H1 (cell line): ENCODE data around the gene ZBED5. TPM values are rescaled to one million over a fixed set of nuclear protein-coding genes. Genes with fewer than 3 reads are reported as not detected.

Experiments used
- CTCF ChIA-PET: fragments of 300-600 bp; sonication (Branson Sonifier 250); formaldehyde crosslinking; loops from one replicate; lab custom pipeline; 2021; ENCODE audit not compliant: partially characterized antibody; lab: Charles Lee
- POLR2A ChIA-PET: fragments of 300-600 bp; sonication (Branson Sonifier 250); formaldehyde crosslinking; loops from one replicate; lab custom pipeline; 2021; ENCODE audit warnings: inconsistent platforms; ENCODE audit not compliant: partially characterized antibody; lab: Charles Lee
- DNase-seq, 2 experiments: peaks; one replicate each; pipeline versions ENCODE4 v3.0.0 to v3.0.0-alpha.2; 2010 to 2022; ENCODE audit warnings: low spot score in 2 of 2, low read depth in 1 of 2, mixed read lengths in 1 of 2
- FAIRE-seq: peaks from 2 replicates; lab custom pipeline; 2011; peaks lifted over from hg19 to GRCh38; lab: Jason Lieb, UNC
- H2AFZ ChIP-seq: 2 replicates; pipeline ENCODE4 v1.8.1; 2012; ENCODE audit warnings: low read length, inconsistent platforms
- H2AK5ac ChIP-seq: 2 replicates; pipeline ENCODE4 v1.6.1; 2013; ENCODE audit warnings: low read depth, low read length
- H2BK120ac ChIP-seq: replicated peaks from 2 replicates; pipeline ENCODE3; 2013; ENCODE audit warnings: low read depth, low read length, inconsistent platforms
- H2BK12ac ChIP-seq: 2 replicates; pipeline ENCODE4 v1.6.1; 2013; ENCODE audit warnings: low read depth, low read length
- H2BK15ac ChIP-seq: 2 replicates; pipeline ENCODE4 v1.6.1; 2013; ENCODE audit warnings: low read length
- H2BK20ac ChIP-seq: 2 replicates; pipeline ENCODE4 v1.6.1; 2013; ENCODE audit warnings: low read length
- H2BK5ac ChIP-seq: 2 replicates; pipeline ENCODE4 v1.6.1; 2013; ENCODE audit warnings: low read depth, low read length
- H3K14ac ChIP-seq: 2 replicates; pipeline ENCODE4 v1.6.1; 2013; ENCODE audit warnings: inconsistent platforms; ENCODE audit not compliant: insufficient read length
- H3K18ac ChIP-seq: 2 replicates; pipeline ENCODE4 v1.6.1; 2013; ENCODE audit warnings: low read length; ENCODE audit errors: extremely low read depth
- H3K23ac ChIP-seq: 2 replicates; pipeline ENCODE4 v1.6.1; 2013; ENCODE audit warnings: inconsistent platforms; ENCODE audit not compliant: insufficient read length
- H3K23me2 ChIP-seq: 2 replicates; pipeline ENCODE4 v1.6.1; 2013; ENCODE audit warnings: low read depth, low read length
- H3K27ac ChIP-seq: 2 replicates; pipeline ENCODE4 v1.6.1; 2011; ENCODE audit warnings: low read depth, low read length, inconsistent platforms
- H3K27me3 ChIP-seq, 4 experiments: replicated peaks in 1 of 4; 1 replicate in 1 of 4; 2 replicates in 3 of 4; pipeline versions ENCODE4 v1.6.1 to v1.8.1; 2011 to 2013; ENCODE audit warnings: low read length in 3 of 4, mild to moderate bottlenecking in 3 of 4, inconsistent platforms in 2 of 4, mixed read lengths in 2 of 4, moderate library complexity in 1 of 4; ENCODE audit not compliant: control insufficient read depth in 3 of 4, insufficient read depth in 3 of 4; ENCODE audit errors: extremely low read depth in 1 of 4
- H3K36me3 ChIP-seq, 4 experiments: 2 replicates each; pipeline versions ENCODE4 v1.6.1 to v1.8.1; 2011 to 2013; ENCODE audit warnings: mild to moderate bottlenecking in 4 of 4, low read length in 3 of 4, moderate library complexity in 2 of 4, control low read depth in 1 of 4, inconsistent platforms in 1 of 4; ENCODE audit not compliant: insufficient read depth in 4 of 4, control insufficient read depth in 2 of 4
- H3K4ac ChIP-seq: replicated peaks from 2 replicates; pipeline ENCODE3; 2013; ENCODE audit warnings: low read length, low read depth, mixed read lengths, inconsistent platforms; ENCODE audit not compliant: insufficient read length
- H3K4me1 ChIP-seq, 4 experiments: replicated peaks in 1 of 4; 1 replicate in 1 of 4; 2 replicates in 3 of 4; pipeline versions ENCODE4 v1.6.1 to v1.8.1; 2011 to 2013; ENCODE audit warnings: low read length in 3 of 4, inconsistent platforms in 2 of 4, mixed read lengths in 1 of 4; ENCODE audit not compliant: insufficient read depth in 4 of 4, control insufficient read depth in 3 of 4
- H3K4me2 ChIP-seq, 2 experiments: 2 replicates each; pipeline versions ENCODE4 v1.6.1 to v1.8.1; 2011 to 2013; ENCODE audit warnings: low read depth in 2 of 2, low read length in 2 of 2, control low read depth in 1 of 2, inconsistent platforms in 1 of 2, mild to moderate bottlenecking in 1 of 2; ENCODE audit not compliant: insufficient read depth in 1 of 2
- H3K4me3 ChIP-seq, 4 experiments: fragments of 200-600, 300-600 bp in 1 of 4; sonication (generic), shearing (Covaris generic), sonication (Bioruptor Twin) in 1 of 4; 2 replicates each; pipeline versions ENCODE4 v1.5.1 to v1.8.1; 2011 to 2016; ENCODE audit warnings: low read length in 4 of 4, low read depth in 3 of 4, control low read depth in 2 of 4, inconsistent platforms in 2 of 4, mild to moderate bottlenecking in 2 of 4, mixed read lengths in 1 of 4, moderate library complexity in 1 of 4; ENCODE audit not compliant: insufficient read depth in 2 of 4; ENCODE audit errors: extremely low read depth in 1 of 4
- H3K56ac ChIP-seq: replicated peaks from 2 replicates; pipeline ENCODE3; 2013; ENCODE audit warnings: low read depth, mild to moderate bottlenecking, mixed read lengths, low read length, inconsistent platforms; ENCODE audit not compliant: insufficient read length
- H3K79me1 ChIP-seq: 2 replicates; pipeline ENCODE4 v1.6.1; 2013; ENCODE audit warnings: low read depth, low read length, control low read depth
- H3K79me2 ChIP-seq, 2 experiments: 2 replicates each; pipeline versions ENCODE4 v1.6.1 to v1.8.1; 2012 to 2013; ENCODE audit warnings: low read length in 2 of 2, mild to moderate bottlenecking in 2 of 2, inconsistent platforms in 1 of 2; ENCODE audit not compliant: insufficient read depth in 2 of 2, control insufficient read depth in 1 of 2
- H3K9ac ChIP-seq, 4 experiments: replicated peaks in 1 of 4; 1 replicate in 1 of 4; 2 replicates in 3 of 4; pipeline versions ENCODE4 v1.6.1 to v1.8.1; 2011 to 2013; ENCODE audit warnings: low read depth in 3 of 4, low read length in 3 of 4, control low read depth in 2 of 4, mild to moderate bottlenecking in 2 of 4, moderate library complexity in 2 of 4, inconsistent platforms in 1 of 4; ENCODE audit errors: extremely low read depth in 1 of 4
- H3K9me3 ChIP-seq, 2 experiments: 2 replicates each; pipeline versions ENCODE4 v1.6.1 to v1.8.1; 2012 to 2013; ENCODE audit warnings: mild to moderate bottlenecking in 2 of 2, moderate library complexity in 2 of 2, control low read depth in 1 of 2, inconsistent platforms in 1 of 2, low read depth in 1 of 2, low read length in 1 of 2, mixed read lengths in 1 of 2; ENCODE audit not compliant: insufficient read depth in 2 of 2
- H4K20me1 ChIP-seq, 2 experiments: replicated peaks in 1 of 2; 2 replicates each; pipeline versions ENCODE3 to v1.8.1; 2011 to 2013; ENCODE audit warnings: inconsistent platforms in 2 of 2, low read length in 2 of 2, mild to moderate bottlenecking in 1 of 2; ENCODE audit not compliant: insufficient read depth in 2 of 2, control insufficient read depth in 1 of 2
- H4K5ac ChIP-seq: 2 replicates; pipeline ENCODE4 v1.6.1; 2013; ENCODE audit warnings: low read length, low read depth, mixed read lengths, inconsistent platforms; ENCODE audit not compliant: insufficient read length
- H4K8ac ChIP-seq: 2 replicates; pipeline ENCODE4 v1.8.0; 2013; ENCODE audit warnings: mild to moderate bottlenecking, moderate library complexity, low read length, inconsistent platforms; ENCODE audit not compliant: insufficient read depth; ENCODE audit errors: extremely low read depth
- H4K91ac ChIP-seq: replicated peaks from 2 replicates; pipeline ENCODE3; 2013; ENCODE audit warnings: low read length, mixed read lengths, inconsistent platforms; ENCODE audit not compliant: insufficient read length
- CHD1 ChIP-seq: IDR thresholded peaks from 2 replicates; pipeline ENCODE4 v1.6.1; 2012; ENCODE audit warnings: low read depth, low read length, improper control_type of control experiment
- CREB1 ChIP-seq: IDR thresholded peaks from 2 replicates; pipeline ENCODE4 v1.6.1; 2012; ENCODE audit warnings: inconsistent platforms
- JUN ChIP-seq: IDR thresholded peaks from 2 replicates; pipeline ENCODE4 v1.6.1; 2011; ENCODE audit warnings: low read depth, mild to moderate bottlenecking, improper control_type of control experiment, low read length
- RFX5 ChIP-seq: IDR thresholded peaks from 2 replicates; pipeline ENCODE4 v1.6.1; 2011; ENCODE audit warnings: low read depth, low read length, improper control_type of control experiment, borderline replicate concordance
- ZNF274 ChIP-seq: IDR thresholded peaks from 2 replicates; pipeline ENCODE4 v1.7.0; 2012; ENCODE audit warnings: low read length, borderline replicate concordance; ENCODE audit errors: extremely low read depth
- WGBS, 2 experiments: shearing (Covaris generic) in 1 of 2; methylation state at CpG; one replicate each; pipeline versions ENCODE4 v1.1.6 to v1.1.7; 2013 to 2015; ENCODE audit warnings: low lambda C conversion rate in 2 of 2, mixed read lengths in 2 of 2, inconsistent platforms in 1 of 2, low coverage in 1 of 2, missing lambda C conversion rate in 1 of 2; ENCODE audit not compliant: insufficient replicate concordance in 2 of 2, insufficient coverage in 1 of 2, insufficient read length in 1 of 2; ENCODE audit errors: extremely low coverage in 1 of 2, missing lambda C conversion rate in 1 of 2; 5-methylcytosine and 5-hydroxymethylcytosine counted together
- polyA plus RNA-seq, 7 experiments: library from polyadenylated mRNA; depleted of rRNA in 3 of 7; stranded (reverse) in 5 of 7; unstranded in 2 of 7; fragments of >200 nt in 5 of 7; fragments of 200-250 nt in 2 of 7; gene quantifications; 1 replicate in 5 of 7; 2 replicates in 1 of 7; 4 replicates in 1 of 7; pipeline versions ENCODE4 v1.2.1 to v1.2.3, GENCODE V29; 2011 to 2013; ENCODE audit warnings: missing spikeins in 2 of 7, mixed read lengths in 2 of 7
- total RNA-seq: library from RNA; stranded (reverse); fragmentation: NEBNext Ultra II Directional; extraction: Animal tissue kit (Norgen Biotek cat#: 25700); gene quantifications from 2 replicates; pipeline ENCODE4 v1.2.1, GENCODE V29; 2021
- TF ChIP-seq, protein P1 (sequence below): IDR thresholded peaks from 2 replicates; pipeline ENCODE4 v1.6.1; 2012; ENCODE audit warnings: inconsistent platforms
- TF ChIP-seq, protein P2 (sequence below), 3 experiments: IDR thresholded peaks; 1 replicate in 2 of 3; 2 replicates in 1 of 3; pipeline versions ENCODE4 v1.5.1 to v1.6.1; 2011; ENCODE audit warnings: low read length in 3 of 3, mild to moderate bottlenecking in 3 of 3, inconsistent platforms in 2 of 3, low read depth in 1 of 3, moderate library complexity in 1 of 3; ENCODE audit not compliant: insufficient read depth in 1 of 3; ENCODE audit errors: control extremely low read depth in 1 of 3
- TF ChIP-seq, protein P3 (sequence below): IDR thresholded peaks from 2 replicates; pipeline ENCODE4 v1.6.1; 2012; ENCODE audit warnings: low read length, inconsistent platforms

The ZBED5 gene
- total and polyA plus RNA-seq, 2 of the 8 experiments (the other 6 are each of a cell fraction or from before 2014, with no cell fraction given), result 54.2 to 94.7 TPM

DNA sequence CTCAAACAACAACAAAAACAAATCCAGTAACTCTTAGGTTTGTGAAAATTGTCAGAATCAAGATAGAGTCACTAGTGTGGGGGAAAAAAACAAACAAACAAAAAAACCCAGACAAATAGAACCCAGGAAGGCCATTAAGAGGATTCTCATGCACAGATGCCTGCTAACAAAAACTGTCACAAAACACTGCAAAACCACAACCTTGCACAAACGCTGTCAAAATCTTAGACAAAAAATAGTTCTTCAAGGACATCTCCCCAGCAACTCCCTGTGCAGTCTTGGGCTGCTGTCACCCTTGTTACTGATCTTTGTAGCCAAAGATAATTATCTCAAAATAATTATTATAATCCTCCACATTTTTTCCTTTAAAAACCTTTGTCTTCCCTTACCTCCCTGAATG is 4.6 kb upstream of the ZBED5 start:
- Histone ChIP-seq H2BK120ac (no peak overlapping the region), H3K23ac (no peak overlapping the region), H4K5ac (no peak overlapping the region), H3K56ac (no peak overlapping the region), H3K9ac (no peak overlapping the region), H3K14ac (no peak overlapping the region), H4K20me1 (no peaks in the 10 kb centered on the region), H2BK12ac (no peak overlapping the region), H2BK5ac (no peak overlapping the region), H4K8ac (no peak overlapping the region), H2AK5ac (no peak overlapping the region), H3K4me1 (peaks cover 0 to 3% (median 2%) of the 10 kb centered on the region in 4 experiments; a peak in 1 of 7 replicates), H2BK20ac (no peak overlapping the region), H3K4me3 (no peak overlapping the region), H2BK15ac (no peak overlapping the region), H3K4me2 (no peak overlapping the region), H2AFZ (no peak overlapping the region), H3K18ac (no peak overlapping the region), H3K36me3 (no peaks in the 10 kb centered on the region), H4K91ac (no peak overlapping the region), H3K27ac (no peak overlapping the region), H3K4ac (no peak overlapping the region), H3K79me2 (no peaks in the 10 kb centered on the region; a peak in 2 of 4 replicates), H3K27me3 (no peaks in the 10 kb centered on the region), H3K23me2 (peaks cover 4% of the 10 kb centered on the region; the same call in 1 of the 2 replicates), H3K79me1 (no peaks in the 10 kb centered on the region)
- DNase-seq (no peak), FAIRE-seq (no peak)
- ChIA-PET POLR2A (no interaction called here), CTCF (no interaction called here)
- WGBS, 2 experiments, result 88% methylated on average over 1 of the region's 1 CpG; no CpG with 5 or more reads in 1 of the 2 experiments
- TF ChIP-seq JUN, result no peak
- TF ChIP-seq, protein P1, sequence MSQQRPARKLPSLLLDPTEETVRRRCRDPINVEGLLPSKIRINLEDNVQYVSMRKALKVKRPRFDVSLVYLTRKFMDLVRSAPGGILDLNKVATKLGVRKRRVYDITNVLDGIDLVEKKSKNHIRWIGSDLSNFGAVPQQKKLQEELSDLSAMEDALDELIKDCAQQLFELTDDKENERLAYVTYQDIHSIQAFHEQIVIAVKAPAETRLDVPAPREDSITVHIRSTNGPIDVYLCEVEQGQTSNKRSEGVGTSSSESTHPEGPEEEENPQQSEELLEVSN, result no peak
- TF ChIP-seq ZNF274, result no peak
- TF ChIP-seq, protein P2, sequence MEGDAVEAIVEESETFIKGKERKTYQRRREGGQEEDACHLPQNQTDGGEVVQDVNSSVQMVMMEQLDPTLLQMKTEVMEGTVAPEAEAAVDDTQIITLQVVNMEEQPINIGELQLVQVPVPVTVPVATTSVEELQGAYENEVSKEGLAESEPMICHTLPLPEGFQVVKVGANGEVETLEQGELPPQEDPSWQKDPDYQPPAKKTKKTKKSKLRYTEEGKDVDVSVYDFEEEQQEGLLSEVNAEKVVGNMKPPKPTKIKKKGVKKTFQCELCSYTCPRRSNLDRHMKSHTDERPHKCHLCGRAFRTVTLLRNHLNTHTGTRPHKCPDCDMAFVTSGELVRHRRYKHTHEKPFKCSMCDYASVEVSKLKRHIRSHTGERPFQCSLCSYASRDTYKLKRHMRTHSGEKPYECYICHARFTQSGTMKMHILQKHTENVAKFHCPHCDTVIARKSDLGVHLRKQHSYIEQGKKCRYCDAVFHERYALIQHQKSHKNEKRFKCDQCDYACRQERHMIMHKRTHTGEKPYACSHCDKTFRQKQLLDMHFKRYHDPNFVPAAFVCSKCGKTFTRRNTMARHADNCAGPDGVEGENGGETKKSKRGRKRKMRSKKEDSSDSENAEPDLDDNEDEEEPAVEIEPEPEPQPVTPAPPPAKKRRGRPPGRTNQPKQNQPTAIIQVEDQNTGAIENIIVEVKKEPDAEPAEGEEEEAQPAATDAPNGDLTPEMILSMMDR (IDR thresholded peaks at IDR 0.05; ENCODE audit: control extremely low read depth in 1 of 3, insufficient read depth in 1 of 3, low read depth in 1 of 3, low read length in 3 of 3), result no peak
- TF ChIP-seq, protein P3, sequence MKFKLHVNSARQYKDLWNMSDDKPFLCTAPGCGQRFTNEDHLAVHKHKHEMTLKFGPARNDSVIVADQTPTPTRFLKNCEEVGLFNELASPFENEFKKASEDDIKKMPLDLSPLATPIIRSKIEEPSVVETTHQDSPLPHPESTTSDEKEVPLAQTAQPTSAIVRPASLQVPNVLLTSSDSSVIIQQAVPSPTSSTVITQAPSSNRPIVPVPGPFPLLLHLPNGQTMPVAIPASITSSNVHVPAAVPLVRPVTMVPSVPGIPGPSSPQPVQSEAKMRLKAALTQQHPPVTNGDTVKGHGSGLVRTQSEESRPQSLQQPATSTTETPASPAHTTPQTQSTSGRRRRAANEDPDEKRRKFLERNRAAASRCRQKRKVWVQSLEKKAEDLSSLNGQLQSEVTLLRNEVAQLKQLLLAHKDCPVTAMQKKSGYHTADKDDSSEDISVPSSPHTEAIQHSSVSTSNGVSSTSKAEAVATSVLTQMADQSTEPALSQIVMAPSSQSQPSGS, result no peak
- TF ChIP-seq CHD1, result no peak
- TF ChIP-seq CREB1, result no peak
- TF ChIP-seq RFX5, result no peak
- TF ChIP-seq, all 59 proteins: peak for 0
- no peaks in the 10 kb centered on the region for H3K9me3 ChIP-seq
